Immature natural killer cell (primary cell): ENCODE results near the gene EHD1. TPM values are rescaled to one million over a fixed set of nuclear protein-coding genes. Genes with fewer than 3 reads are reported as not detected.
A peak's percentile ranks its signal among the peaks of the same experiment; 100 is the strongest.

Experiments
- DNase-seq, 3 donors: peaks; one replicate each; pipeline ENCODE4 v3.0.0; 2022; ENCODE audit warnings: mixed read lengths in 1 of 3
- H3K27ac Mint-ChIP-seq, 6 donors: one replicate each; pipeline ENCODE4 v1.8.0; 2020; ENCODE audit warnings: mixed read lengths in 6 of 6, mild to moderate bottlenecking in 5 of 6, inconsistent platforms in 4 of 6, moderate library complexity in 3 of 6
- H3K27me3 Mint-ChIP-seq, 3 donors: one replicate each; pipeline ENCODE4 v1.8.0; 2020 to 2021; ENCODE audit warnings: low read depth in 3 of 3, mild to moderate bottlenecking in 3 of 3, mixed read lengths in 3 of 3, moderate library complexity in 3 of 3, inconsistent platforms in 1 of 3
- H3K36me3 Mint-ChIP-seq, 3 donors: one replicate each; pipeline ENCODE4 v1.8.0; 2020; ENCODE audit warnings: mixed read lengths in 3 of 3, inconsistent platforms in 2 of 3, mild to moderate bottlenecking in 2 of 3
- H3K4me1 Mint-ChIP-seq, 2 donors: one replicate each; pipeline ENCODE4 v1.8.0; 2020; ENCODE audit warnings: inconsistent platforms in 2 of 2, mild to moderate bottlenecking in 2 of 2, mixed read lengths in 2 of 2, moderate library complexity in 1 of 2
- H3K4me3 Mint-ChIP-seq, 5 donors: one replicate each; pipeline ENCODE4 v1.8.0; 2020; ENCODE audit warnings: mild to moderate bottlenecking in 5 of 5, mixed read lengths in 5 of 5, inconsistent platforms in 3 of 5, moderate library complexity in 3 of 5
- H3K9me3 Mint-ChIP-seq, 6 donors: one replicate each; pipeline ENCODE4 v1.8.0; 2020; ENCODE audit warnings: mild to moderate bottlenecking in 6 of 6, mixed read lengths in 6 of 6, inconsistent platforms in 4 of 6, moderate library complexity in 3 of 6
- polyA plus RNA-seq, 3 donors: library from polyadenylated mRNA; unstranded; fragments of 300-500 nt; fragmentation: Illumina TruSeq; gene quantifications; one replicate each; pipeline ENCODE4 v1.2.3, GENCODE V29; 2021

Gene EHD1
- polyA plus RNA-seq, 3 donors from 2014 or later: 136 to 247 (median 160) TPM

- H3K4me1 Mint-ChIP-seq: peaks cover 0 to 1% of the 10 kb centered on the region in 2 donors
- peaks cover 0 to 2% (median 0%) of the 10 kb centered on the region in 6 donors for H3K9me3 Mint-ChIP-seq
- DNase-seq: no peak
- no peak overlapping the region for H3K27ac Mint-ChIP-seq
- H3K27me3 Mint-ChIP-seq: peaks cover 10 to 12% (median 12%) of the 10 kb centered on the region in 3 donors
- no peak overlapping the region for H3K4me3 Mint-ChIP-seq
- peaks cover 8 to 22% (median 10%) of the 10 kb centered on the region in 3 donors for H3K36me3 Mint-ChIP-seq
Observed at GRCh38 chr11:64903291-64903833, 24.9 kb upstream of the EHD1 start.

DNA sequence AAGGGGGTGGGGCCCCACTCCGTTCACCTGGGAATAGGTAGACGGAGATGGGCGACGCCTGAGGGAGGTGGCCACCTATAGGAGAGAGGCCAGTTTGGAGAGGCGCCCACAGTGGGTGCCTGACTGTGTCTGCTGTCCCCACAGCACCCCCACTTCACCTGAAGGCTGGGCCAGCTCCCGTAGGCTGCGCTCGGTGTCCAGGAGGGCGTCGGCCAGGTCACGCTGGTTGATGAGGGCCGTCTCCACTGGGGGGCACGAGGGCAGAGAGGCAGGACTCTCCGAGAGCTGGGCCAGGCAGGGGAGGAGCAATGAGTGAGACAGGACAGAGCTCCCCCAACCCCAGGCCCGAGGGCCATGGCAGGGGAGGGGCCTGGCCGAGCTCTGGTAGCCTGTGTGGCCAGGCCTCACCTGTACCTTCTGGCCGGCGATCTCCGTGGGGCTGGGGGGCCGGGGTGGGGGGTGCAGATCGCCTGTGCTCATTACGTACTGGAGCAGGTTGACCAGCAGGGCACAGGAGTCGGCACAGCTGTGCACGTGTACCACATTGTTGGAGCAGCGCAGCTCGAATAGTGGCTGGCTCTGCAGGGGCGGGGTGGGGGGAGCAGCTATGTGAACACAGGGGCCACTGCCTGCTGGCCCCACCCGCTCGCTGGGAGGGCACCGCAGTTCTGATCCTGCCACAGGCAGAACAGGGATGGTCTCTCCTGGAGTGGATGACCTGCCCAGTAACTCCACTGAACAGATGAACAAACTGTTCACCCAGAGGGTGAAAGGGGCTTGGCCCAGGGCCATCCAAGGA is 23.9 kb upstream of the EHD1 start:
- no peaks in the 10 kb centered on the region for H3K4me1 Mint-ChIP-seq
- no peak for DNase-seq
- no peak overlapping the region for H3K27ac Mint-ChIP-seq
- no peak overlapping the region for H3K4me3 Mint-ChIP-seq
- H3K27me3 Mint-ChIP-seq: peaks cover 11 to 14% (median 13%) of the 10 kb centered on the region in 3 donors
- peaks cover 4 to 15% (median 6%) of the 10 kb centered on the region in 3 donors for H3K36me3 Mint-ChIP-seq
- peaks cover 0 to 2% (median 0%) of the 10 kb centered on the region in 6 donors for H3K9me3 Mint-ChIP-seq

GRCh38 chr11:64900774-64901173 is 22.4 kb upstream of the EHD1 start:
- H3K4me1 Mint-ChIP-seq: no peaks in the 10 kb centered on the region
- no peak for DNase-seq
- H3K36me3 Mint-ChIP-seq: peaks cover 4 to 15% (median 6%) of the 10 kb centered on the region in 3 donors
- no peak overlapping the region for H3K4me3 Mint-ChIP-seq
- H3K9me3 Mint-ChIP-seq: peaks cover 0 to 2% (median 0%) of the 10 kb centered on the region in 6 donors
- H3K27me3 Mint-ChIP-seq: peaks cover 12 to 16% (median 13%) of the 10 kb centered on the region in 3 donors
- no peak overlapping the region for H3K27ac Mint-ChIP-seq

GRCh38 chr11:64900263-64900678 is 21.9 kb upstream of the EHD1 start:
- Mint-ChIP-seq H3K9me3 (peaks cover 0 to 2% (median 0%) of the 10 kb centered on the region in 6 donors), H3K27me3 (peaks cover 13 to 16% (median 15%) of the 10 kb centered on the region in 3 donors), H3K4me1 (no peaks in the 10 kb centered on the region), H3K36me3 (peaks cover 4 to 13% (median 5%) of the 10 kb centered on the region in 3 donors), H3K4me3 (no peak overlapping the region), H3K27ac (peak overlapping the region in 1 of 6 donors; percentile 74)
- DNase-seq: no peak

GRCh38 chr11:64898541-64898940 is 20.1 kb upstream of the EHD1 start:
- peaks cover 13 to 16% (median 15%) of the 10 kb centered on the region in 3 donors for H3K27me3 Mint-ChIP-seq
- H3K9me3 Mint-ChIP-seq: peaks cover 0 to 3% (median 0%) of the 10 kb centered on the region in 6 donors
- H3K36me3 Mint-ChIP-seq: peaks cover 0 to 10% (median 4%) of the 10 kb centered on the region in 3 donors
- no peak overlapping the region for H3K27ac Mint-ChIP-seq
- DNase-seq: no peak
- H3K4me1 Mint-ChIP-seq: peaks cover 0 to 2% of the 10 kb centered on the region in 2 donors
- H3K4me3 Mint-ChIP-seq: no peak overlapping the region

DNA sequence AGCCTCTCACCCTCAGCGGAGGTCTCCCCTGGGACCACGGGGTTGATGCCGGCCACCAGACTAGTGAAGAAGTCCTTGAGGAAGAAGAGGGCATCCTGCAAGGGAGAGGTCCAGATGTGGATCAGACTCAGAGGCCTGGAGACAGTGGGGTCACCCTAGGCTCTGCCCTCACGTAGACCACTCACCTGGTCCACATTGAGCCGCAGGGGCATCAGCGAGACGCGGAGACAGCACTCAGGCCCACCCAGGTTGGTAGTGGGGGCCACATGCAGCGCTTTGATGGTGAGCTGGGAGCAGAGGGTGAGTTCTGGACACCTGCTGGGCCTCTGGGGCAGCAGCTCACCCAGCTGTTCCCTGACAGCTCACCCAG is 19.6 kb upstream of the EHD1 start:
- Mint-ChIP-seq H3K36me3 (peaks cover 0 to 10% (median 4%) of the 10 kb centered on the region in 3 donors), H3K4me3 (no peak overlapping the region), H3K27me3 (peaks cover 13 to 16% (median 15%) of the 10 kb centered on the region in 3 donors), H3K4me1 (peaks cover 0 to 2% of the 10 kb centered on the region in 2 donors), H3K9me3 (peaks cover 0 to 3% (median 0%) of the 10 kb centered on the region in 6 donors), H3K27ac (no peak overlapping the region)
- no peak for DNase-seq

DNA sequence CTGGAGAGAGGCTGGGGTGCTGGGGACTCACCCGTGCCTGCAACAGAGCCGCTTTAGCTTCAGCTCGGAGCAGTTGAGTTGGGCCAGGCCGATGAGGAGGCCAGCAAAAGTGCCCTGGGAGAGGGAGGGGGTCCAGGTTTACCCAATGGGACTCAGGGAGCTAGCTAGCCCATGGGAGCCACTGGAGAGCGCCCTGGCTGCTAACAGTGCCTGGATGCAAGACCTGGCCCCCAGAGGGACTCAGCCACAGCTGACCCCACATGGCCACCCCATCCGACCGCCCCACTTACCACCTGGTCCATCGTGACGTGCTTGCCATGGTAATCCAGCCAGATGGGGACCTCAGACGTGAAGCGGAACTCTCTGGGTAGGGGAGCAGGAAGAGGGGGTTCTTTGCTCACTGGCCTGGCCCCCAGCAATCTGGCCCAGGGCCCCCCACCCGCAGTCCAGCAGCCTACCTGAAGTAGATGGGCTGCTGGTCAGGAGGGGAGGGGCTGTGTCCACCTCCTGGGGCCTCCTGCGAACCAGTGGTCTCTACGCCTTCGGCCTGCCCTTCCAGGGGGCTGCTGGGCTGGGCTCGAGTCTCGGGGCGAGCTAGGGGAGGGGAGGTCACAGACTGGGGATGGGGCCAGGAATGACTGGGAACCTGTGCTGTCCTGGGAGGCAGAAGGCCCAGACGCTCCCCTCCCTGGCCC is 19.1 kb upstream of the EHD1 start:
- Mint-ChIP-seq H3K27ac (peak overlapping the region in 1 of 6 donors; percentile 69), H3K4me3 (no peak overlapping the region), H3K9me3 (peaks cover 0 to 3% (median 0%) of the 10 kb centered on the region in 6 donors), H3K27me3 (peaks cover 13 to 16% (median 15%) of the 10 kb centered on the region in 3 donors), H3K4me1 (peaks cover 0 to 2% of the 10 kb centered on the region in 2 donors), H3K36me3 (peaks cover 0 to 10% (median 4%) of the 10 kb centered on the region in 3 donors)
- no peak for DNase-seq

- peaks cover 0 to 1% (median 0%) of the 10 kb centered on the region in 6 donors for H3K9me3 Mint-ChIP-seq
- no peak overlapping the region for H3K4me3 Mint-ChIP-seq
- peaks cover 0 to 7% (median 3%) of the 10 kb centered on the region in 3 donors for H3K36me3 Mint-ChIP-seq
- H3K27ac Mint-ChIP-seq: no peak overlapping the region
- peaks cover 0 to 2% of the 10 kb centered on the region in 2 donors for H3K4me1 Mint-ChIP-seq
- no peak for DNase-seq
- H3K27me3 Mint-ChIP-seq: peaks cover 11 to 14% (median 12%) of the 10 kb centered on the region in 3 donors
Observed at GRCh38 chr11:64896448-64897022, 18.1 kb upstream of the EHD1 start.

DNA sequence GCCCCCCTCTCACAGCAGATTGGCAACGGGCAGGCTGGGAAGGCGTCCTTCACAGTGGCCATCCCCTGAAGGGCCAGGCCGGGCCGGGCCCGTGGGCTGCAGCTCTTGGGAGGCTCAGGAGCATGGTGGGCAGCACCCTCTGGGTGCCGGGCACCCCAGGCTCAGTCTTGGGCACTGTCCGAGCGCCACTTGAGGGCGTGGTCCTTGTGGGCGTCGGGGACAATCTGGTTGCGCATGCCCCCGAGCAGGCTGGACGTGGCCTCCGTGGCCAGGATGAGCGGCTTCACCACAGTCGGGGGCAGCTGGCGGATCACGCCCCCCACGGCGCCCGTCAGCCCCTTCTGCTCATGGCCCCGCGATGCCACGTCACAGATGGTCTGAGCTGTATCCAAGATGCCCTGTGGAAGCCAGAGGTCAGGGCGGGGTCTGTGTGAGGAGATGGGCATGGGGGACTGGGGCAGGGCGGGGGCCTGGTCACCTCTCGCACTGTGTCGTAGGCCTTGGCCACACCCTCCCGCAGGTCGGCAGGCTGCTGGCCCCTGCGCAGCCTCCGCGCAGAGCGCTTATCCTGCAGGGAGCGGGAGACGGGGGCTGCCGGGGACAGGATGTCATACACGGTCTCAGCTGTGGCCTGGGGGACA is 16.5 kb upstream of the EHD1 start:
- Mint-ChIP-seq H3K27me3 (peaks cover 8 to 13% (median 11%) of the 10 kb centered on the region in 3 donors), H3K36me3 (no peaks in the 10 kb centered on the region), H3K27ac (no peak overlapping the region), H3K9me3 (peaks cover 0 to 1% (median 0%) of the 10 kb centered on the region in 6 donors), H3K4me3 (no peak overlapping the region), H3K4me1 (peaks cover 0 to 2% of the 10 kb centered on the region in 2 donors)
- DNase-seq: no peak

GRCh38 chr11:64894070-64894811 is 15.8 kb upstream of the EHD1 start:
- H3K27ac Mint-ChIP-seq: peak overlapping the region in 2 of 6 donors; percentile 6 to 22
- H3K27me3 Mint-ChIP-seq: peaks cover 3 to 11% (median 8%) of the 10 kb centered on the region in 3 donors
- DNase-seq: peak; percentile 85 to 89 (median 86)
- peaks cover 0 to 1% (median 0%) of the 10 kb centered on the region in 6 donors for H3K9me3 Mint-ChIP-seq
- no peaks in the 10 kb centered on the region for H3K36me3 Mint-ChIP-seq
- no peak overlapping the region for H3K4me3 Mint-ChIP-seq
- H3K4me1 Mint-ChIP-seq: peaks cover 0 to 2% of the 10 kb centered on the region in 2 donors

GRCh38 chr11:64893194-64894069 is 15.0 kb upstream of the EHD1 start:
- no peak overlapping the region for H3K4me3 Mint-ChIP-seq
- peaks cover 0 to 1% (median 0%) of the 10 kb centered on the region in 6 donors for H3K9me3 Mint-ChIP-seq
- no peak for DNase-seq

GRCh38 chr11:64892838-64893193 is 14.4 kb upstream of the EHD1 start:
- Mint-ChIP-seq H3K4me3 (no peak overlapping the region), H3K4me1 (peaks cover 6 to 7% of the 10 kb centered on the region in 2 donors)

More at GRCh38 chr11:64893194-64894069, 15.0 kb upstream of the EHD1 start:
- H3K27me3 Mint-ChIP-seq: peaks cover 3 to 9% (median 4%) of the 10 kb centered on the region in 3 donors
- H3K36me3 Mint-ChIP-seq: no peaks in the 10 kb centered on the region
- no peak overlapping the region for H3K27ac Mint-ChIP-seq
- H3K4me1 Mint-ChIP-seq: peaks cover 0 to 2% of the 10 kb centered on the region in 2 donors

More at GRCh38 chr11:64892838-64893193, 14.4 kb upstream of the EHD1 start:
- no peak for DNase-seq
- Mint-ChIP-seq H3K9me3 (peaks cover 0 to 1% (median 0%) of the 10 kb centered on the region in 6 donors), H3K27me3 (peaks cover 2 to 10% (median 6%) of the 10 kb centered on the region in 3 donors), H3K36me3 (no peaks in the 10 kb centered on the region), H3K27ac (no peak overlapping the region)
